ENCODE measurements around the gene CDC42EP1. TPM values are rescaled to one million over a fixed set of nuclear protein-coding genes. Genes with fewer than 3 reads are reported as not detected.
"Not testable (repeated sequence)": the region's sequence is repeated elsewhere in the genome, so short reads cannot be mapped to it uniquely, and the experiment has no call there.

CDC42EP1 gene
- total RNA-seq, 4 donors from 2014 or later: 19.0 to 37.7 (median 27.4) TPM

GRCh38 chr22:37533995-37534394, 26.3 kb upstream of the CDC42EP1 start:
- WGBS, 2 donors (ENCODE audit: low coverage in 1 of 2): 56 to 64% methylated on average over 8 to 9 of the region's 9 CpGs
- H3K36me3 ChIP-seq: no peaks in the 10 kb centered on the region
- no peak overlapping the region for H3K4me3 ChIP-seq
- peaks cover 0 to 7% (median 0%) of the 10 kb centered on the region in 3 donors for H3K4me1 ChIP-seq
- TF ChIP-seq EP300 (IDR thresholded peaks at IDR 0.05): no peak
- no peak for TF ChIP-seq POLR2AphosphoS5 (IDR thresholded peaks at IDR 0.05)
- no peak for TF ChIP-seq CTCF (IDR thresholded peaks at IDR 0.05)
- TF ChIP-seq POLR2A (IDR thresholded peaks at IDR 0.05): no peak
- H3K27me3 ChIP-seq: peaks cover 19% of the 10 kb centered on the region
- no peak overlapping the region for H3K27ac ChIP-seq
- H3K9me3 ChIP-seq: no peaks in the 10 kb centered on the region
- ATAC-seq: no peak

GRCh38 chr22:37534445-37534844, 25.8 kb upstream of the CDC42EP1 start:
- TF ChIP-seq CTCF (IDR thresholded peaks at IDR 0.05) (no peak), POLR2A (IDR thresholded peaks at IDR 0.05) (no peak), POLR2AphosphoS5 (IDR thresholded peaks at IDR 0.05) (no peak)
- WGBS, 2 donors (ENCODE audit: low coverage in 1 of 2): 80 to 84% methylated on average over 1 to 3 of the region's 3 CpGs
- no peaks in the 10 kb centered on the region for H3K9me3 ChIP-seq

GRCh38 chr22:37535159-37535558, 25.1 kb upstream of the CDC42EP1 start:
- TF ChIP-seq EP300 (IDR thresholded peaks at IDR 0.05): no peak
- TF ChIP-seq CTCF (IDR thresholded peaks at IDR 0.05): no peak
- TF ChIP-seq POLR2AphosphoS5 (IDR thresholded peaks at IDR 0.05): no peak
- no peak for TF ChIP-seq POLR2A (IDR thresholded peaks at IDR 0.05)
- ATAC-seq: no peak
- no peaks in the 10 kb centered on the region for H3K9me3 ChIP-seq
- H3K4me3 ChIP-seq: no peak overlapping the region
- WGBS, 2 donors (ENCODE audit: low coverage in 1 of 2): 89 to 94% methylated on average over 5 to 6 of the region's 6 CpGs
- peaks cover 18% of the 10 kb centered on the region for H3K27me3 ChIP-seq
- no peaks in the 10 kb centered on the region for H3K36me3 ChIP-seq
- no peak overlapping the region for H3K27ac ChIP-seq
- peaks cover 0 to 11% (median 0%) of the 10 kb centered on the region in 3 donors for H3K4me1 ChIP-seq

More at GRCh38 chr22:37534445-37534844, 25.8 kb upstream of the CDC42EP1 start:
- Histone ChIP-seq H3K27me3 (peaks cover 19% of the 10 kb centered on the region), H3K36me3 (no peaks in the 10 kb centered on the region), H3K4me3 (no peak overlapping the region), H3K27ac (no peak overlapping the region), H3K4me1 (peaks cover 0 to 11% (median 0%) of the 10 kb centered on the region in 3 donors)
- no peak for ATAC-seq

- Histone ChIP-seq H3K4me3 (peak overlapping the region in 1 of 2 donors; percentile 12), H3K36me3 (no peaks in the 10 kb centered on the region), H3K27ac (peak overlapping the region in 1 of 4 donors; percentile 31), H3K4me1 (peaks cover 0 to 11% (median 0%) of the 10 kb centered on the region in 3 donors), H3K9me3 (no peaks in the 10 kb centered on the region), H3K27me3 (peaks cover 25% of the 10 kb centered on the region)
- WGBS, 2 donors (ENCODE audit: low coverage in 1 of 2): 17 to 33% methylated on average over 3 to 13 of the region's 20 CpGs
- TF ChIP-seq CTCF (IDR thresholded peaks at IDR 0.05): peak in 3 of 4 experiments; percentile 97 to 99 (median 99)
- TF ChIP-seq POLR2A (IDR thresholded peaks at IDR 0.05): no peak
- no peak for TF ChIP-seq EP300 (IDR thresholded peaks at IDR 0.05)
- ATAC-seq: peak; percentile 99
Observed at GRCh38 chr22:37538590-37539357, 21.5 kb upstream of the CDC42EP1 start.

GRCh38 chr22:37539790-37540189, 20.5 kb upstream of the CDC42EP1 start:
- not testable (repeated sequence) for H3K36me3 ChIP-seq, ATAC-seq, H3K4me3 ChIP-seq, H3K27ac ChIP-seq, H3K9me3 ChIP-seq
- WGBS, 2 donors (ENCODE audit: low coverage in 1 of 2): 93 to 100% methylated on average over 3 to 5 of the region's 6 CpGs
- Histone ChIP-seq H3K27me3 (peaks cover 34% of the 10 kb centered on the region), H3K4me1 (peaks cover 0 to 13% (median 0%) of the 10 kb centered on the region in 3 donors)

GRCh38 chr22:37542416-37542815, 17.9 kb upstream of the CDC42EP1 start:
- not testable (repeated sequence) for H3K27ac ChIP-seq, H3K4me3 ChIP-seq, H3K9me3 ChIP-seq, H3K36me3 ChIP-seq, ATAC-seq
- peaks cover 0 to 39% (median 11%) of the 10 kb centered on the region in 3 donors for H3K4me1 ChIP-seq
- 100% methylated on average over 2 of the region's 4 CpGs for WGBS, 2 donors (ENCODE audit: low coverage in 1 of 2)
- peaks cover 44% of the 10 kb centered on the region for H3K27me3 ChIP-seq

All from gastroesophageal sphincter (tissue), 4 donors.